Activated CD4-positive, alpha-beta T cell treated with anti-CD3 and anti-CD28 coated beads, Interleukin-2, amount 10 ng/mL, durations not matched to agents 24 days and 14 days (primary cell): ENCODE results near the gene ASPRV1. TPM values are rescaled to one million over a fixed set of nuclear protein-coding genes. Genes with fewer than 3 reads are reported as not detected.

Experiments used
- DNase-seq: peaks from one replicate; pipeline ENCODE4 v3.0.0; 2022
- H3K27ac Mint-ChIP-seq: one replicate; pipeline ENCODE4 v1.8.0; 2022; ENCODE audit warnings: mild to moderate bottlenecking, mixed read lengths
- H3K27me3 Mint-ChIP-seq: one replicate; pipeline ENCODE4 v1.8.0; 2022; ENCODE audit warnings: mixed read lengths
- H3K36me3 Mint-ChIP-seq: one replicate; pipeline ENCODE4 v1.8.0; 2022; ENCODE audit warnings: low read depth, mild to moderate bottlenecking, mixed read lengths
- H3K4me1 Mint-ChIP-seq: one replicate; pipeline ENCODE4 v1.8.0; 2021; ENCODE audit warnings: mixed read lengths
- H3K4me3 Mint-ChIP-seq: one replicate; pipeline ENCODE4 v1.8.0; 2022; ENCODE audit warnings: mild to moderate bottlenecking, moderate library complexity, mixed read lengths
- H3K9me3 Mint-ChIP-seq: one replicate; pipeline ENCODE4 v1.8.0; 2021; ENCODE audit warnings: mixed read lengths
- intact Hi-C: fragments of 100-400 bp; cut with micrococcal nuclease; formaldehyde crosslinking; loops from one replicate; pipeline ENCODE4 v1.15.1; 2023
- total RNA-seq: library from RNA; stranded (reverse); gene quantifications from 2 replicates; pipeline ENCODE4 v1.2.3, GENCODE V29; 2022

ASPRV1 gene
- total RNA-seq, 1 donor from 2014 or later = 0.75 TPM

DNA sequence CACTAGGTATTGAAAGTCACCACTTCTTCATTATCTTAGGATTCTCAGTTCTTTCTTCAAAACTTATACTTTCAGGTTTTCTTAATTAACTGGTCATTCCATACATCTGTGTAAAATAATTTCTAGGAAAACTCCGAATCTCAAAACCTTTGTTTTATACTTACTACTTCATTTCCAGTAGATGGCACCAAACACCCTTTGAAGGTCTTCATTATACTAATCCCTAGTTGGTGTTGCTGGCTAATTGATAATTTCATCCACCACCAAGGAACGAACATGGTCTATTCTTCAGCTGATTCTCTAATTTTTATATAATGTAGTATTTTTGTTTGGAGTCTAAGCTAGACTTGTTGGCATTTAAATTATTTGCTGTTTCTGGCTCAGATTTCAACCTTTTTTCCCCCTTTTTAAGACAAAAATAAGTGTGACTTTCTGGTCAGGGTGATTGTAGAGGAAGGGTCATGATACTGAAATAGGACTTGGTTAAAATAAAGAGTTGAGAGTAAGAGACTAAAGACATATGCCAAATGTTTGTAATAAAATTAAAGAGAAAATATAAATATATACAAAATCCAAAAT is 49.4 kb downstream of the ASPRV1 start:
- Mint-ChIP-seq H3K4me3 (no peak overlapping the region), H3K36me3 (peaks cover 17% of the 10 kb centered on the region), H3K27ac (peak overlapping the region; percentile 29), H3K9me3 (no peaks in the 10 kb centered on the region), H3K27me3 (no peaks in the 10 kb centered on the region), H3K4me1 (peaks cover 18% of the 10 kb centered on the region)
- intact Hi-C loops = loop anchor here (2.0 to 10.0 kb wide), 2 partner anchors 267 to 391 kb away; partner anchors contain the start of genes AAK1 and FAM136A
- peak; percentile 70 for DNase-seq

Other genes with a start within 250 kb of the ASPRV1 start
- gene ANXA4, start 219.5 kb downstream of the ASPRV1 start, total RNA-seq = 47.4 and 49.0 TPM in 2 replicates
- gene GMCL1, start 132.0 kb downstream of the ASPRV1 start, total RNA-seq = 25.9 and 28.0 TPM in 2 replicates
- gene SNRNP27, start 67.7 kb downstream of the ASPRV1 start, total RNA-seq = 61.1 and 63.3 TPM in 2 replicates
- 11.7 and 12.6 TPM in 2 replicates for gene MXD1, start 46.5 kb downstream of the ASPRV1 start, total RNA-seq
- 443 and 447 TPM in 2 replicates for gene PCBP1, start 125.8 kb upstream of the ASPRV1 start, total RNA-seq
- 18.5 and 19.6 TPM in 2 replicates for gene C2orf42, start 229.4 kb upstream of the ASPRV1 start, total RNA-seq